DMS53 (cell line): ENCODE data around the gene YY1AP1.
"Not testable (repeated sequence)": the region's sequence is repeated elsewhere in the genome, so short reads cannot be mapped to it uniquely, and the experiment has no call there.

ENCODE experiments used
- DNase-seq: peaks from one replicate; lab custom pipeline; 2025; lab: John Stamatoyannopoulos, UW

The YY1AP1 gene

GRCh38 chr1:155695072-155695471 is 6.5 kb upstream of the YY1AP1 start:
- no peak for DNase-seq

GRCh38 chr1:155694167-155694566 is 5.6 kb upstream of the YY1AP1 start:
- no peak for DNase-seq

- DNase-seq: peak; percentile 14
Measured at GRCh38 chr1:155691992-155692528, 3.5 kb upstream of the YY1AP1 start.

GRCh38 chr1:155689081-155689607 is 570 bp upstream of the YY1AP1 start, which contains the start of gene DAP3:
TSS of gene DAP3 (plus strand) at chr1:155689091. CDS start at chr1:155709780, 20,689 bp downstream.
- peak; percentile 70 for DNase-seq

- peak; percentile 72 for DNase-seq
Measured at GRCh38 chr1:155687705-155688323, 760 bp downstream of the YY1AP1 start.

- no peak for DNase-seq
Measured at GRCh38 chr1:155681776-155682175, 6.8 kb downstream of the YY1AP1 start.

GRCh38 chr1:155680531-155680930 is 8.0 kb downstream of the YY1AP1 start:
- DNase-seq: no peak

- not testable (repeated sequence) for DNase-seq
Measured at GRCh38 chr1:155678992-155679391, 9.6 kb downstream of the YY1AP1 start.

- peak; percentile 77 for DNase-seq
Measured at GRCh38 chr1:155678027-155678426, 10.5 kb downstream of the YY1AP1 start.

GRCh38 chr1:155673003-155673402 is 15.6 kb downstream of the YY1AP1 start:
- DNase-seq: no peak

- DNase-seq: no peak
Measured at GRCh38 chr1:155671750-155672149, 16.8 kb downstream of the YY1AP1 start.

GRCh38 chr1:155669233-155670162 is 19.1 kb downstream of the YY1AP1 start:
- no peak for DNase-seq

GRCh38 chr1:155661239-155661638 is 27.3 kb downstream of the YY1AP1 start:
- DNase-seq: not testable (repeated sequence)

GRCh38 chr1:155657463-155657862 is 31.1 kb downstream of the YY1AP1 start:
- DNase-seq: no peak

- no peak for DNase-seq
Measured at GRCh38 chr1:155652951-155653350, 35.6 kb downstream of the YY1AP1 start.

- peak; percentile 31 for DNase-seq
Measured at GRCh38 chr1:155651861-155652661, 36.5 kb downstream of the YY1AP1 start.

GRCh38 chr1:155650231-155650757 is 38.3 kb downstream of the YY1AP1 start:
- DNase-seq: no peak

GRCh38 chr1:155649676-155650075 is 38.9 kb downstream of the YY1AP1 start:
- no peak for DNase-seq

- peak; percentile 85 for DNase-seq
Measured at GRCh38 chr1:155648207-155649147, 40.1 kb downstream of the YY1AP1 start.

- no peak for DNase-seq
Measured at GRCh38 chr1:155646307-155646706, 42.3 kb downstream of the YY1AP1 start.
